ENCODE results near the gene SLC24A3.

GRCh38 chr20:19415786-19416185 lies 203.3 kb downstream of the SLC24A3 start:
- TF ChIP-seq CTCF (IDR thresholded peaks at IDR 0.05) (no peak), POLR2A (IDR thresholded peaks at IDR 0.05) (no peak)
